HFF-Myc (cell line): ENCODE data around the gene DENND4B.

ENCODE experiments used
- DNase-seq: peaks from one replicate; pipeline ENCODE4 v3.0.0-alpha.2; 2011; ENCODE audit warnings: low read depth; ENCODE audit errors: extremely low read depth
- H3K4me3 ChIP-seq: replicated peaks from 2 replicates; pipeline ENCODE4 v1.5.1; 2011; ENCODE audit warnings: low read depth, mild to moderate bottlenecking, control low read depth, low read length
- TF ChIP-seq, protein P1 (sequence below): IDR thresholded peaks from 2 replicates; pipeline ENCODE4 v1.5.1; 2012; ENCODE audit warnings: mild to moderate bottlenecking, low read depth, low read length, control low read depth; ENCODE audit errors: missing control alignments

DENND4B gene

DNA sequence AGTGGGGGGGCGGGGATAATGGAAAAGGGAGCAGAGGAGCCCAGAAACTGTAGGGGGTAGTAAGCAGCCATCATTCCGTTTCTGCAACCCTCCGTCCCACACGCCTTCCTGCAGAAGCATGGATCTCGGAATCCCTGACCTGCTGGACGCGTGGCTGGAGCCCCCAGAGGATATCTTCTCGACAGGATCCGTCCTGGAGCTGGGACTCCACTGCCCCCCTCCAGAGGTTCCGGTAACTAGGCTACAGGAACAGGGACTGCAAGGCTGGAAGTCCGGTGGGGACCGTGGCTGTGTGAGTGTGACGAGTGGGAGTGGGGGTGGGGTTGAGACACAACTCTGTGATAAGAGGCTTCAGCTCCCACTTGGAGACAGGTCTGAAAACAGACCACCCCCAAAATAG lies 21.9 kb upstream of the DENND4B start:
- TF ChIP-seq, protein P1, sequence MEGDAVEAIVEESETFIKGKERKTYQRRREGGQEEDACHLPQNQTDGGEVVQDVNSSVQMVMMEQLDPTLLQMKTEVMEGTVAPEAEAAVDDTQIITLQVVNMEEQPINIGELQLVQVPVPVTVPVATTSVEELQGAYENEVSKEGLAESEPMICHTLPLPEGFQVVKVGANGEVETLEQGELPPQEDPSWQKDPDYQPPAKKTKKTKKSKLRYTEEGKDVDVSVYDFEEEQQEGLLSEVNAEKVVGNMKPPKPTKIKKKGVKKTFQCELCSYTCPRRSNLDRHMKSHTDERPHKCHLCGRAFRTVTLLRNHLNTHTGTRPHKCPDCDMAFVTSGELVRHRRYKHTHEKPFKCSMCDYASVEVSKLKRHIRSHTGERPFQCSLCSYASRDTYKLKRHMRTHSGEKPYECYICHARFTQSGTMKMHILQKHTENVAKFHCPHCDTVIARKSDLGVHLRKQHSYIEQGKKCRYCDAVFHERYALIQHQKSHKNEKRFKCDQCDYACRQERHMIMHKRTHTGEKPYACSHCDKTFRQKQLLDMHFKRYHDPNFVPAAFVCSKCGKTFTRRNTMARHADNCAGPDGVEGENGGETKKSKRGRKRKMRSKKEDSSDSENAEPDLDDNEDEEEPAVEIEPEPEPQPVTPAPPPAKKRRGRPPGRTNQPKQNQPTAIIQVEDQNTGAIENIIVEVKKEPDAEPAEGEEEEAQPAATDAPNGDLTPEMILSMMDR: no peak
- H3K4me3 ChIP-seq: peak overlapping the region; percentile 68
- no peak for DNase-seq

DNA sequence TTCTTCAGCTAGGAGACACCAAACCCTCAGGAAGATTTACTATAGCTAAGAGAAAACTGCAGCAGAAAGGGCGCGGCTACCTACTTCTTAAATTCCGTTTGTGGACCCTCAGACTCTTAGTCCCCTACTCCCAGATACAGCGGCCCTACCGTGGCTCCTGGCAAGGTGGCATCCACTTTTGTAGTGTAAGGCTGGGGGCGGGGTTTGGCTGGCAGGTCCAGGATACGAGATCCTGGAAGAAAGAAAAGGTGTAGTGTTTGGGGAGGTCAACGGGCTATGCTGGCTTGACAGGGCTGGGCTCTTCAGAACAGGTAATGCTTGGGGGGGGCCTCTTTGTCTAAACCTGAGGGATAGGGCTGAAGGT lies 21.5 kb upstream of the DENND4B start:
- no peak for DNase-seq
- TF ChIP-seq, protein P1: no peak

DNA sequence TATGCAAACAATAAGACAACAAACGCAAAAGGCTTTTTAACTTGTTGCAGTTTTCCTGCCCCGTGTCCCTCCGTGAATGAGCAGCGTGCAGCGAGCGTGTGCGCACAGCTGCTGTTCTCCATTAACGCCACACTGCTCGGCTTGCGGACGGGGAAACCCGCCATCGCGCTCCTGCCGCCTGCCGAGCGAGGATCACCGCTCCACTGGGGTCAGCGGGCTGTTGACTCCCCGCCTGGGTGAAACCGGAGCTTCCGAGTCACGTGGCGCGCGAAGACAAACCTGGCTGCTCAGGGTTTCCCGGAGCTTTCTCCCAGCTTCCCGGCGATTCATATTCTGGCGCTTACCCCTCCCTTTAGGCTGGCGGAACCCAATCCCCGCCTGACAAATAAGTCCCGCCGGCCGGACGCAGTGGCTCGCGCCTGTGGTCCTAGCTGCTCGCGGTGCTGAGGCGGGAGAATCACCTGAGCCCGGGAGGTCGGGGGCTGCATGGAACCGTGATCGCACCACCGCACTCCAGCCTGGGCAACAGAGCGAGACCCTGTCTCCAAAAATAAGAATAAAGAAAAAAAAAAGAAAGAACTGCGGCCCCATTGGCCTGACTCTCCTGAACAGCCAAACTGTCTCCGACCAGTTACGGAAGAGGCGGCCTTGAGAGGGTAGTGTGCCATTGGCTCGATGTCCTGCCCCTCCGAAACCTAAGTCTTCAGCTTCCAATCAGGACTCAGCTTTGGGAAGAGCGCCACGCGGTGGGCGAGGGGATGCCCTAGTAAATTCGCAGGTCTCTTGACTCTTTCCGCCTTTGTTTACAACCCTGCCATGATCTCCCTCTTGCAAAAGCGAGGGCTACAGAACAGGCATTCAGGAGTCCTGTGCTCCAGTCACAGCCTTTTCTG lies 20.8 kb upstream of the DENND4B start, which contains the start of gene CREB3L4:
CREB3L4 (plus strand) TSS at position 796 of the 893 bp plus-strand sequence. CDS start 624 bp downstream, outside the sequence.
- TF ChIP-seq, protein P1: peak; percentile 34
- peak; percentile 95 for DNase-seq
- H3K4me3 ChIP-seq: peak within 1 kb of the TSS; percentile 68

More for the DNA sequence above, 21.5 kb upstream of the DENND4B start:
- H3K4me3 ChIP-seq: peak overlapping the region; percentile 68

DNA sequence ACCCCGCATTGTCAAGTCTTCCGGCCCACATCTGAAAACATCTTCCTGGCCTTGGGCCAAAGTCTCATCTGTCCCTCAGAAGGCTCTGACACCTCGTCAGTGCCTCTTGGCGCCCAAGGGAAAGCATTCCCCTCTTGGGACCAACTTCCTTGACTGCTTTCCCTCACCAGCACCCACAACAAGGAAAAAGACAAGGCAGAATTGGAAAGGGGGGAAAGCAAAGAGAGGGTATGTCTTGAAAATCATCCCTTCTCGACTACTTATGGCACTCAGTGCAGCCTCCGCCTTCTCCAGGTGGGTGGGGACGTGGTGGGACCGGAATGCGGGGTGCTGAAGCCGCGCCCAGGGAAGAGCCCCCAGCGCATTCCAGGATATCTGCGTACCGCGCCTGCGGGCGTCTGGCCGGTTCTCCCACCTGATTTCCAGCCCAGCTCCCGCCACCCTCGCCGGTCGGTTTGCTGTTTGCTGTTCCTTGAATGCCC lies 17.4 kb upstream of the DENND4B start:
- TF ChIP-seq, protein P1: no peak
- peak overlapping the region; percentile 83 for H3K4me3 ChIP-seq
- no peak for DNase-seq

DNA sequence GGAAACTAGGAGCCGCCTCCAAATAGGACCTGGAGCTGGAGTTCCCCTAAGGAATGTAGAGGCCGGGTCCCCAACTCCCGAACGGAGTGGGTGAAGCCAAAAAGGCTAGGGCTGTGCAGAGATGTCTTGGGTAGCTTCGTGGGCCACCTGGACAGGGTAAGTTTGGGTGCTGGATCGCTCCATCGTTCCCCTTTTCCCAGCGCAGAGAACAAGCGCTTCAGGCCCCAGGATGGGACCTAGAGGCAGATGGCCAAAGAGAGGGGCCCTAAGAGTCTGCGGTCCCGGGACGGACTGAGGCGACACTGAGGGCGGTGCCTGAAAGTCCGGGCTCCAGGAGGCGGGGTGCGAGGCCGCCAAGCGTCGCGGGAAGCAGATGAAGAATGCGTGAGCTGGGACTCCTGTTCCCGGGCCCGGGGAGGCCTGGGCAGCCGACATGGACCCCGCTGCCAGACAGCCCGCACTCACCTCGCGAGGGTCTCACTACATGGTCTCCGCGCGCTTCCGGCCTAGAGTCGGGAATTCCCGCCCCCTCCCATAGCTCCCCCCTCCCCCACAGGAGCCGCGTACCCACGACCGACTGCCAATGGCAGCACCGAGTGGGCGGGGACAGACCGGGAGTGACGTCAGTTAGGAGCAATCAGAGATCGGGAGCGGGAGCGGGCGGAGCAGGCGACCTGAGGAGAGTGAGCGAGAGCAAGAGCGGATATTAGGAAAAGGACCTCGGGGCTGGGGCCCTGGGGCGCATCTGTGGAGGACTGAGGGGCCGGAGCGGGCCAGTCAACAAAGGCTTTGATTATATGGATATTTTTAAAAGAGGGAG lies 16.7 kb upstream of the DENND4B start, which contains the start of gene SLC39A1:
SLC39A1 (minus strand) TSS at position 508 of the 820 bp plus-strand sequence. CDS start 822 bp downstream, outside the sequence.
- TF ChIP-seq, protein P1: no peak
- peak; percentile 89 for DNase-seq

More for the DNA sequence above, 16.7 kb upstream of the DENND4B start, which contains the start of gene SLC39A1:
- H3K4me3 ChIP-seq: peak within 1 kb of the TSS; percentile 83
